Liver (tissue), 9 donors: Measurements from ENCODE around the gene SLC36A4. TPM values are rescaled to one million over a fixed set of nuclear protein-coding genes. Genes with fewer than 3 reads are reported as not detected.

Source experiments
- DNase-seq: peaks from one replicate; pipeline ENCODE4 v3.0.0-alpha.2; 2017; ENCODE audit warnings: low spot score
- H3K27ac ChIP-seq, 2 donors: one replicate each; pipeline ENCODE4 v1.7.0; 2013; ENCODE audit warnings: inconsistent platforms in 2 of 2, low read length in 2 of 2, control low read depth in 1 of 2, low read depth in 1 of 2, mild to moderate bottlenecking in 1 of 2
- H3K27me3 ChIP-seq, 4 donors: one replicate each; pipeline versions ENCODE4 v1.6.1 to v1.7.0; 2013; ENCODE audit warnings: low read length in 3 of 4, inconsistent platforms in 1 of 4, mild to moderate bottlenecking in 1 of 4, moderate library complexity in 1 of 4; ENCODE audit not compliant: control insufficient read depth in 4 of 4, insufficient read depth in 4 of 4
- H3K36me3 ChIP-seq, 4 donors: one replicate each; pipeline versions ENCODE4 v1.6.1 to v1.7.0; 2013; ENCODE audit warnings: low read length in 3 of 4, mild to moderate bottlenecking in 3 of 4, low read depth in 1 of 4, moderate library complexity in 1 of 4; ENCODE audit not compliant: control insufficient read depth in 4 of 4, insufficient read depth in 3 of 4
- H3K4me1 ChIP-seq, 4 donors: one replicate each; pipeline versions ENCODE4 v1.6.1 to v1.7.0; 2013; ENCODE audit warnings: low read length in 3 of 4, mild to moderate bottlenecking in 3 of 4, moderate library complexity in 1 of 4; ENCODE audit not compliant: control insufficient read depth in 4 of 4, insufficient read depth in 4 of 4
- H3K4me3 ChIP-seq, 3 donors: one replicate each; pipeline versions ENCODE4 v1.6.1 to v1.7.0; 2013; ENCODE audit warnings: low read length in 3 of 3, control low read depth in 1 of 3, low read depth in 1 of 3, mild to moderate bottlenecking in 1 of 3
- H3K9ac ChIP-seq, 2 donors: one replicate each; pipeline ENCODE4 v1.7.0; 2013; ENCODE audit warnings: low read length in 2 of 2, mild to moderate bottlenecking in 2 of 2, moderate library complexity in 2 of 2, control low read depth in 1 of 2, low read depth in 1 of 2
- H3K9me3 ChIP-seq, 4 donors: one replicate each; pipeline versions ENCODE4 v1.6.1 to v1.7.0; 2013; ENCODE audit warnings: low read length in 3 of 4; ENCODE audit not compliant: control insufficient read depth in 4 of 4
- ATF3 ChIP-seq: IDR thresholded peaks from 2 replicates; pipeline ENCODE4 v1.6.1; 2016; ENCODE audit warnings: antibody characterized with exemption
- CTCF ChIP-seq: fragments of 150-350 bp; IDR thresholded peaks from 2 replicates; pipeline ENCODE4 v1.5.1; 2017; ENCODE audit warnings: improper control_type of control experiment, low read depth, low read length; ENCODE audit not compliant: missing input control
- EGR1 ChIP-seq, 2 donors: IDR thresholded peaks; 2 replicates each; pipeline ENCODE4 v1.6.1; 2016 to 2018; ENCODE audit warnings: antibody characterized with exemption in 2 of 2, low read depth in 2 of 2
- FOXA1 ChIP-seq: IDR thresholded peaks from 2 replicates; pipeline ENCODE4 v1.6.1; 2016; ENCODE audit warnings: antibody characterized with exemption
- FOXA2 ChIP-seq: IDR thresholded peaks from 2 replicates; pipeline ENCODE4 v1.6.1; 2016; ENCODE audit warnings: antibody characterized with exemption
- GABPA ChIP-seq, 2 donors: IDR thresholded peaks in 1 of 2; conservative IDR thresholded peaks in 1 of 2; 2 replicates each; pipeline ENCODE4 v1.6.1; 2016; ENCODE audit warnings: antibody characterized with exemption in 2 of 2, mild to moderate bottlenecking in 1 of 2, moderate library complexity in 1 of 2
- HNF4A ChIP-seq, 2 donors: conservative IDR thresholded peaks; 2 replicates each; pipeline ENCODE4 v1.6.1; 2016; ENCODE audit warnings: antibody characterized with exemption in 2 of 2, mild to moderate bottlenecking in 2 of 2
- HNF4G ChIP-seq: IDR thresholded peaks from 2 replicates; pipeline ENCODE4 v1.6.1; 2016; ENCODE audit warnings: antibody characterized with exemption
- JUND ChIP-seq, 2 donors: IDR thresholded peaks; 2 replicates each; pipeline ENCODE4 v1.6.1; 2016; ENCODE audit warnings: antibody characterized with exemption in 2 of 2
- NR2F2 ChIP-seq: IDR thresholded peaks from 2 replicates; pipeline ENCODE4 v1.6.1; 2016; ENCODE audit warnings: antibody characterized with exemption
- RAD21 ChIP-seq, 2 donors: IDR thresholded peaks; 2 replicates each; pipeline ENCODE4 v1.6.1; 2016; ENCODE audit warnings: antibody characterized with exemption in 2 of 2, mild to moderate bottlenecking in 2 of 2
- RXRA ChIP-seq, 2 donors: IDR thresholded peaks; 2 replicates each; pipeline ENCODE4 v1.6.1; 2017 to 2018; ENCODE audit warnings: antibody characterized with exemption in 2 of 2, mild to moderate bottlenecking in 1 of 2
- SP1 ChIP-seq: IDR thresholded peaks from 2 replicates; pipeline ENCODE4 v1.6.1; 2018; ENCODE audit warnings: antibody characterized with exemption, mild to moderate bottlenecking
- TAF1 ChIP-seq: conservative IDR thresholded peaks from 2 replicates; pipeline ENCODE4 v1.6.1; 2016; ENCODE audit warnings: antibody characterized with exemption, mild to moderate bottlenecking
- YY1 ChIP-seq: IDR thresholded peaks from 2 replicates; pipeline ENCODE4 v1.6.1; 2016; ENCODE audit warnings: antibody characterized with exemption, mild to moderate bottlenecking
- ZBTB33 ChIP-seq: IDR thresholded peaks from 2 replicates; pipeline ENCODE4 v1.6.1; 2016; ENCODE audit warnings: antibody characterized with exemption
- WGBS: extraction: QIAGEN DNeasy Blood & Tissue Kit; methylation state at CpG from one replicate; pipeline ENCODE4 v1.1.7; 2013; 5-methylcytosine and 5-hydroxymethylcytosine counted together
- polyA plus RNA-seq, 2 donors: library from polyadenylated mRNA; stranded (reverse) in 1 of 2; unstranded in 1 of 2; fragments of 200-250 nt in 1 of 2; fragments of >200 nt in 1 of 2; fragmentation: Nextera tagmentation in 1 of 2; extraction: Ambion mirVana in 1 of 2; gene quantifications; one replicate each; pipeline versions ENCODE4 v1.2.1 to v1.2.3, GENCODE V29; 2013 to 2015
- total RNA-seq, 2 donors: library from RNA; depleted of rRNA; stranded (reverse); fragments of >200 nt; gene quantifications; one replicate each; pipeline ENCODE4 v1.2.3, GENCODE V29; 2014
- TF ChIP-seq, protein P1 (sequence below): IDR thresholded peaks from 2 replicates; pipeline ENCODE4 v1.6.1; 2016; ENCODE audit warnings: antibody characterized with exemption, mild to moderate bottlenecking
- TF ChIP-seq, protein P2 (sequence below): IDR thresholded peaks from 2 replicates; pipeline ENCODE4 v1.6.1; 2016; ENCODE audit warnings: antibody characterized with exemption
- donor health status: healthy.
- donor health status: healthy.
- donor health status: healthy.
- donor health status: healthy.
- donor health status: healthy.

SLC36A4 gene
- total and polyA plus RNA-seq, 4 donors = 6.4 to 11.7 (median 7.4) TPM

GRCh38 chr11:93122535-93123235 is 75.1 kb downstream of the SLC36A4 start:
- 75% methylated on average over 2 of the region's 2 CpGs for WGBS
- no peak for TF ChIP-seq EGR1 (IDR thresholded peaks at IDR 0.05; ENCODE audit: low read depth in 2 of 2)
- no peak for TF ChIP-seq YY1
- no peak for TF ChIP-seq FOXA2
- no peak for TF ChIP-seq NR2F2
- TF ChIP-seq ZBTB33 = no peak
- TF ChIP-seq, protein P1, sequence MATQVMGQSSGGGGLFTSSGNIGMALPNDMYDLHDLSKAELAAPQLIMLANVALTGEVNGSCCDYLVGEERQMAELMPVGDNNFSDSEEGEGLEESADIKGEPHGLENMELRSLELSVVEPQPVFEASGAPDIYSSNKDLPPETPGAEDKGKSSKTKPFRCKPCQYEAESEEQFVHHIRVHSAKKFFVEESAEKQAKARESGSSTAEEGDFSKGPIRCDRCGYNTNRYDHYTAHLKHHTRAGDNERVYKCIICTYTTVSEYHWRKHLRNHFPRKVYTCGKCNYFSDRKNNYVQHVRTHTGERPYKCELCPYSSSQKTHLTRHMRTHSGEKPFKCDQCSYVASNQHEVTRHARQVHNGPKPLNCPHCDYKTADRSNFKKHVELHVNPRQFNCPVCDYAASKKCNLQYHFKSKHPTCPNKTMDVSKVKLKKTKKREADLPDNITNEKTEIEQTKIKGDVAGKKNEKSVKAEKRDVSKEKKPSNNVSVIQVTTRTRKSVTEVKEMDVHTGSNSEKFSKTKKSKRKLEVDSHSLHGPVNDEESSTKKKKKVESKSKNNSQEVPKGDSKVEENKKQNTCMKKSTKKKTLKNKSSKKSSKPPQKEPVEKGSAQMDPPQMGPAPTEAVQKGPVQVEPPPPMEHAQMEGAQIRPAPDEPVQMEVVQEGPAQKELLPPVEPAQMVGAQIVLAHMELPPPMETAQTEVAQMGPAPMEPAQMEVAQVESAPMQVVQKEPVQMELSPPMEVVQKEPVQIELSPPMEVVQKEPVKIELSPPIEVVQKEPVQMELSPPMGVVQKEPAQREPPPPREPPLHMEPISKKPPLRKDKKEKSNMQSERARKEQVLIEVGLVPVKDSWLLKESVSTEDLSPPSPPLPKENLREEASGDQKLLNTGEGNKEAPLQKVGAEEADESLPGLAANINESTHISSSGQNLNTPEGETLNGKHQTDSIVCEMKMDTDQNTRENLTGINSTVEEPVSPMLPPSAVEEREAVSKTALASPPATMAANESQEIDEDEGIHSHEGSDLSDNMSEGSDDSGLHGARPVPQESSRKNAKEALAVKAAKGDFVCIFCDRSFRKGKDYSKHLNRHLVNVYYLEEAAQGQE = no peak
- TF ChIP-seq FOXA1 = no peak
- TF ChIP-seq JUND (IDR thresholded peaks at IDR 0.05) = no peak
- TF ChIP-seq, protein P2, sequence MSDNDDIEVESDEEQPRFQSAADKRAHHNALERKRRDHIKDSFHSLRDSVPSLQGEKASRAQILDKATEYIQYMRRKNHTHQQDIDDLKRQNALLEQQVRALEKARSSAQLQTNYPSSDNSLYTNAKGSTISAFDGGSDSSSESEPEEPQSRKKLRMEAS = no peak
- TF ChIP-seq ATF3 = no peak
- TF ChIP-seq GABPA (IDR thresholded peaks at IDR 0.05 in 1 of 2, conservative IDR thresholded peaks at IDR 0.05 in 1 of 2) = no peak
- TF ChIP-seq RAD21 (IDR thresholded peaks at IDR 0.05) = no peak
- no peak for TF ChIP-seq TAF1
- TF ChIP-seq SP1 = no peak
- TF ChIP-seq HNF4A (conservative IDR thresholded peaks at IDR 0.05) = no peak
- no peak for TF ChIP-seq HNF4G

GRCh38 chr11:93118276-93118675 is 79.5 kb downstream of the SLC36A4 start:
- Histone ChIP-seq H3K9me3 (no peaks in the 10 kb centered on the region), H3K27me3 (no peaks in the 10 kb centered on the region), H3K27ac (no peak overlapping the region), H3K4me1 (no peaks in the 10 kb centered on the region), H3K36me3 (no peaks in the 10 kb centered on the region), H3K4me3 (no peak overlapping the region), H3K9ac (no peak overlapping the region)
- DNase-seq = no peak
- TF ChIP-seq ATF3 (no peak), TAF1 (no peak), HNF4A (conservative IDR thresholded peaks at IDR 0.05) (no peak), RXRA (IDR thresholded peaks at IDR 0.05) (no peak), CTCF (no peak), FOXA2 (no peak), RAD21 (IDR thresholded peaks at IDR 0.05) (no peak), EGR1 (IDR thresholded peaks at IDR 0.05; ENCODE audit: low read depth in 2 of 2) (no peak), GABPA (IDR thresholded peaks at IDR 0.05 in 1 of 2, conservative IDR thresholded peaks at IDR 0.05 in 1 of 2) (no peak)
- TF ChIP-seq, protein P2 = no peak
- TF ChIP-seq, protein P1 = no peak

More at GRCh38 chr11:93122535-93123235, 75.1 kb downstream of the SLC36A4 start:
- peaks cover 0 to 3% (median under 1%) of the 10 kb centered on the region in 4 donors for H3K9me3 ChIP-seq
- no peak overlapping the region for H3K4me3 ChIP-seq
- no peaks in the 10 kb centered on the region for H3K36me3 ChIP-seq
- no peak overlapping the region for H3K9ac ChIP-seq
- DNase-seq = no peak
- H3K27ac ChIP-seq = no peak overlapping the region
- H3K27me3 ChIP-seq = no peaks in the 10 kb centered on the region
- no peaks in the 10 kb centered on the region for H3K4me1 ChIP-seq
